Esophagus muscularis mucosa (tissue), 3 donors: ENCODE data around the gene ADAM10.

Experiments
- CTCF ChIP-seq, 3 experiments: fragments of 200-600 bp in 2 of 3; fragments of 450-650 bp in 1 of 3; sonication (generic) in 2 of 3; IDR thresholded peaks; one replicate each; pipeline ENCODE4 v1.5.1; 2017 to 2019; ENCODE audit warnings: antibody characterized with exemption in 3 of 3, mild to moderate bottlenecking in 2 of 3, moderate library complexity in 1 of 3
- POLR2A ChIP-seq: fragments of 450-650 bp; IDR thresholded peaks from one replicate; pipeline ENCODE4 v1.6.1; 2017; ENCODE audit warnings: antibody characterized with exemption, moderate library complexity, mild to moderate bottlenecking, low read depth
- POLR2AphosphoS5 ChIP-seq, 2 donors: sonication (generic); formaldehyde crosslinking; IDR thresholded peaks; one replicate each; pipeline ENCODE4 v1.6.1; 2017; ENCODE audit warnings: antibody characterized with exemption in 2 of 2

GRCh38 chr15:58779554-58779953 is 30.0 kb upstream of the ADAM10 start:
- TF ChIP-seq POLR2AphosphoS5 (IDR thresholded peaks at IDR 0.05) (no peak), CTCF (IDR thresholded peaks at IDR 0.05) (no peak), POLR2A (no peak)
